ENCODE measurements around the gene H2BK1.

Gene H2BK1

DNA sequence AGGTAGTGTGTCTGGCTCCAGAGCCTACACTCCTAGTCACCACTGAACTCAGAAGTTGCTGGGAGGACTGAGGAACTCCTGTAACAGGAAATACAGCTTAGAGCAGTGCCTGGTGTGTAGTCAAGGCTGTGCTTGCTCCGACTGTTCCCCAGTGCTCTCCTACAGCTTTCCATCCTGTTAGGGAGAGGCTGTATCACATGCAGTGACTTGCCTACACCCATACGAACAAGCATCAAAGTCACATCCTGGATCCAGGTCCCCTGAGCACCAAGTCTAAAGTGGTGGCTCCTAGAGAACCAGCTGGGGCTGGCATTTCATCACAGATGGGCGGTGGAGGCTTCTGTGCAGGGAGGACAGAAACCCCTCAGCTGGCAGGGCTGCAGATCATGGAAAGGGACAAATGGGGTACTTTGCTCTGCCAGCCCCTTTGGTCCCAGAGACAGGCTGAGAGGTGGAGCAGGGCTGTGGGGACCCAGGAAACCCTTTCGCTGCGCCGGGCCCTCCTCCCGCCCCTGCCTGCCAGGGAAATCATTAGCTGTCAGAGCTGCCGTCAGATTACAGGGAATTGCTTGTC lies 30.9 kb downstream of the H2BK1 start:
- Histone ChIP-seq H3K4me2 (ENCODE audit: low read length) (no peak overlapping the region), H3K4me1 (peaks cover 5% of the 10 kb centered on the region), H3K27me3 (ENCODE audit: control insufficient read depth, insufficient read depth, low read length) (no peaks in the 10 kb centered on the region), H3K9me3 (ENCODE audit: control insufficient read depth, low read length) (no peaks in the 10 kb centered on the region), H3K79me2 (no peaks in the 10 kb centered on the region), H2AFZ (no peak overlapping the region), H3K27ac (no peak overlapping the region), H3K36me3 (ENCODE audit: control insufficient read depth, insufficient read depth, low read length) (no peaks in the 10 kb centered on the region), H3K9ac (no peak overlapping the region), H3K4me3 (ENCODE audit: low read depth, low read length) (no peak overlapping the region)
- TF ChIP-seq, protein P1, sequence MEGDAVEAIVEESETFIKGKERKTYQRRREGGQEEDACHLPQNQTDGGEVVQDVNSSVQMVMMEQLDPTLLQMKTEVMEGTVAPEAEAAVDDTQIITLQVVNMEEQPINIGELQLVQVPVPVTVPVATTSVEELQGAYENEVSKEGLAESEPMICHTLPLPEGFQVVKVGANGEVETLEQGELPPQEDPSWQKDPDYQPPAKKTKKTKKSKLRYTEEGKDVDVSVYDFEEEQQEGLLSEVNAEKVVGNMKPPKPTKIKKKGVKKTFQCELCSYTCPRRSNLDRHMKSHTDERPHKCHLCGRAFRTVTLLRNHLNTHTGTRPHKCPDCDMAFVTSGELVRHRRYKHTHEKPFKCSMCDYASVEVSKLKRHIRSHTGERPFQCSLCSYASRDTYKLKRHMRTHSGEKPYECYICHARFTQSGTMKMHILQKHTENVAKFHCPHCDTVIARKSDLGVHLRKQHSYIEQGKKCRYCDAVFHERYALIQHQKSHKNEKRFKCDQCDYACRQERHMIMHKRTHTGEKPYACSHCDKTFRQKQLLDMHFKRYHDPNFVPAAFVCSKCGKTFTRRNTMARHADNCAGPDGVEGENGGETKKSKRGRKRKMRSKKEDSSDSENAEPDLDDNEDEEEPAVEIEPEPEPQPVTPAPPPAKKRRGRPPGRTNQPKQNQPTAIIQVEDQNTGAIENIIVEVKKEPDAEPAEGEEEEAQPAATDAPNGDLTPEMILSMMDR (IDR thresholded peaks at IDR 0.05): no peak

DNA sequence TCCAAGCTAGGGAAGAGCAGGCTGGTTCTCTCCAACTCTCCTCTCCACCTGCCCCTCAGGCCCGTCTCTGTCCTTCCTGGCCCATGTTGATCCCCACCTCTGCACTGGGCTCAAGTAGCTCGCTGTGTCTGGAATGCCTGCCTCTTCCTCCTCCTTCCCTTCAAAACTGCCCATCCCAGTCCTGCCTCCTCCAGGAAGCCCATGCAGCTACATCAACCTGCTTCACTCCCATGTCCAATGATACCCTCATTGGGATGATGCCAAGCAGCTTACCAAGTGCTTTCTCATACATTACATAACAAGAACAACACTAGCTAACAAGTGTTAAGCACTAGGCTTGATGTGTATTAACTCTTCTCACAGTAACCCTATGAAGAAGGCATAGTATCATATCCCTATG lies 31.5 kb downstream of the H2BK1 start:
- TF ChIP-seq, protein P1 (IDR thresholded peaks at IDR 0.05): no peak
- Histone ChIP-seq H2AFZ (no peak overlapping the region), H3K9ac (no peak overlapping the region), H3K4me3 (ENCODE audit: low read depth, low read length) (no peak overlapping the region), H3K27me3 (ENCODE audit: control insufficient read depth, insufficient read depth, low read length) (no peaks in the 10 kb centered on the region), H3K36me3 (ENCODE audit: control insufficient read depth, insufficient read depth, low read length) (no peaks in the 10 kb centered on the region), H3K4me1 (peaks cover 5% of the 10 kb centered on the region), H3K9me3 (ENCODE audit: control insufficient read depth, low read length) (no peaks in the 10 kb centered on the region), H3K4me2 (ENCODE audit: low read length) (no peak overlapping the region), H3K79me2 (no peaks in the 10 kb centered on the region), H3K27ac (no peak overlapping the region)

DNA sequence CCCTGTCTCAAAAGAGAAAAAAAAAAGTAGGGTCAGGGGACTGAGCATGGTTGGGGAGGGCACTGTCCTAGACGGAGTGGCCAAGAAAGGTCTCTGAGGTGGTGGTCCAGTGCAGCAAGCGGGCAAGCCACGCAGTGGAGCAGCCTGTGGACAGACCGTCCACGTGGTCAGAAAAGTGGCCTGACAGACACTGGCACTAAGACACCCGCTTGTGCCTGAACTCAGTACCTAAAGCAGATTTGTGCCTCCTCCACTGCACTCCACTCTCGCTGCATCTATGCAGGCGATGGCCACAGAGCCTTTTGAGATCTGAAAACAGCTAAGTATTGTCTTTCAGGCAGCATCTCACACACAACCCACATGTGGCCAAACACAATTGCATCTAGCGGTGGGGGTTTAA lies 32.1 kb downstream of the H2BK1 start:
- H3K9me3 ChIP-seq (ENCODE audit: control insufficient read depth, low read length): no peaks in the 10 kb centered on the region
- H2AFZ ChIP-seq: no peak overlapping the region
- TF ChIP-seq, protein P1 (IDR thresholded peaks at IDR 0.05): no peak
- H3K27me3 ChIP-seq (ENCODE audit: control insufficient read depth, insufficient read depth, low read length): no peaks in the 10 kb centered on the region
- H3K27ac ChIP-seq: no peak overlapping the region
- H3K79me2 ChIP-seq: no peaks in the 10 kb centered on the region
- H3K36me3 ChIP-seq (ENCODE audit: control insufficient read depth, insufficient read depth, low read length): no peaks in the 10 kb centered on the region
- peaks cover 5% of the 10 kb centered on the region for H3K4me1 ChIP-seq
- no peak overlapping the region for H3K4me3 ChIP-seq (ENCODE audit: low read depth, low read length)
- H3K4me2 ChIP-seq (ENCODE audit: low read length): no peak overlapping the region
- no peak overlapping the region for H3K9ac ChIP-seq

DNA sequence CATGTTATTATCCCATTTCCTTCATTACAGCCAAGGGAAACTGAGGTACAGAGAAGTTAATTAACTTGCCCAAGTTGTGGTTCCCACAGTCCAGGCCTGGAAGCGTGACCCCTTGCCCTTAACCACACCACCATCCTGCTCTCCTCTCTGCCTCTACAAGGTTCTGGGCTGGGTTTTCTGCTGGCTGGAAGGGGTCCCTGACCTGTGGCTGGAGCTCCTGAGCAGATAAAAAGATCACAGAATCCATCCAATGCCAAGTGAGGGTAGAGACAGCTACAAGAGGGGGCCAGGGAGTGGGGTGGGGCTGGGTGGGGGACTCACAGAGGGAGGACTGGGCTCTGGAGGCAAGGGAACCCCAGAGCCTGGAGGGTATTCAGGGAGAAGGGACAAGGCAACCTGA lies 33.0 kb downstream of the H2BK1 start:
- Histone ChIP-seq H3K27me3 (ENCODE audit: control insufficient read depth, insufficient read depth, low read length) (no peaks in the 10 kb centered on the region), H2AFZ (no peak overlapping the region), H3K36me3 (ENCODE audit: control insufficient read depth, insufficient read depth, low read length) (no peaks in the 10 kb centered on the region), H3K4me2 (ENCODE audit: low read length) (no peak overlapping the region), H3K27ac (no peak overlapping the region), H3K4me3 (ENCODE audit: low read depth, low read length) (no peak overlapping the region), H3K4me1 (peaks cover 5% of the 10 kb centered on the region), H3K79me2 (no peaks in the 10 kb centered on the region), H3K9ac (no peak overlapping the region), H3K9me3 (ENCODE audit: control insufficient read depth, low read length) (no peaks in the 10 kb centered on the region)
- TF ChIP-seq, protein P1 (IDR thresholded peaks at IDR 0.05): no peak

DNA sequence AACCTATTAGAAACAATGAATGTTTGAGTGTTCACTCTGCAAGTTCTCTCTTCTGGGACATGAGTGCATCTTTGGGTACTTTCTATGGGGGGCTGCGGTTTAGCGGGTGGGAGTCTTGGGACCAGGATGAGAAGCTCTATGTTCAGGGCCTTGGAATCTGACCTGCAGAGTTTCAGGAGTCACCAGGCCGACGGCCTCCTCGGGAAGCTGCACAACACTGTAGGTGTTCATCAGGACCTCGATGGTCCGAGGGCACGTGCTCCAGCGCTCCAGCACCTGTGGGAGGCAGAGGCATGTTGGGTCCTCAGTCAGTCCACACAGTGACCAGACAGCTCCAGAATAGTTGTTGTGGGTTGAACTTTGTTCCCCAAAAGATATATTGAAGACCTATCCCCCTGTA lies 33.9 kb downstream of the H2BK1 start:
- no peaks in the 10 kb centered on the region for H3K27me3 ChIP-seq (ENCODE audit: control insufficient read depth, insufficient read depth, low read length)

More for the DNA sequence above, 33.9 kb downstream of the H2BK1 start:
- Histone ChIP-seq H3K27ac (no peak overlapping the region), H3K4me1 (peaks cover 5% of the 10 kb centered on the region), H3K79me2 (no peaks in the 10 kb centered on the region), H3K36me3 (ENCODE audit: control insufficient read depth, insufficient read depth, low read length) (no peaks in the 10 kb centered on the region), H3K9me3 (ENCODE audit: control insufficient read depth, low read length) (no peaks in the 10 kb centered on the region), H3K4me2 (ENCODE audit: low read length) (no peak overlapping the region), H3K9ac (no peak overlapping the region), H2AFZ (no peak overlapping the region), H3K4me3 (ENCODE audit: low read depth, low read length) (no peak overlapping the region)
- TF ChIP-seq, protein P1 (IDR thresholded peaks at IDR 0.05): no peak

All from parathyroid adenoma (tissue), 2 donors.